ENCODE results near the gene PSME3IP1. TPM values are rescaled to one million over a fixed set of nuclear protein-coding genes. Genes with fewer than 3 reads are reported as not detected.
"Not testable (repeated sequence)": the region's sequence is repeated elsewhere in the genome, so short reads cannot be mapped to it uniquely, and the experiment has no call there.

The PSME3IP1 gene
- total RNA-seq, 1 donor from 2014 or later = 116 TPM

- no peak overlapping the region for H3K27ac Mint-ChIP-seq
- H3K4me3 Mint-ChIP-seq = no peak overlapping the region
- DNase-seq (ENCODE audit: low spot score) = no peak
- H3K9me3 Mint-ChIP-seq = peaks cover 32% of the 10 kb centered on the region
- no peaks in the 10 kb centered on the region for H3K4me1 Mint-ChIP-seq (ENCODE audit: low read depth)
- intact Hi-C loops (cut with micrococcal nuclease) = no loop called here
- H3K27me3 Mint-ChIP-seq (ENCODE audit: insufficient read depth) = no peaks in the 10 kb centered on the region
- H3K36me3 Mint-ChIP-seq (ENCODE audit: low read depth) = peaks cover 66% of the 10 kb centered on the region
These were observed 27.6 kb upstream of the PSME3IP1 start for GRCh38 chr16:57213462-57213861.

DNA sequence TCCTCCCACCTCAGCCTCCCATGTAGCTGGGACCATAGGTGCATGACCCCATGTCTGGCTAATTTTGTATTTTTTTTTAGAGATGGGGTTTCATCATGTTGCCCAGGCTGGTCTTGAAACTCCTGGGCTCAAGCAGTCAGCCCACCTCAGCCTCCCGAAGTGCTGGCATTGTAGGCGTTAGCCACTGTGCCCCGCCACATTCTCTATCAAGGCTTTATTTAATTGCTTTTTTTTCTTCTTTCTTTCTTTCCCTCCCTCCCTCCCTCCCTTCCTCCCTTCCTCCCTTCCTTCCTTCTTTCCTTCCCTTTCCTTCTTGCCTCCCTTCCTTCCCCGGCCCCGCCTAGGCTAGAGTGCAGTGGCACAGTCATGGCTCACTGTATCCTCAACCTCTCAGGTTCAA lies 23.9 kb upstream of the PSME3IP1 start:
- H3K4me1 Mint-ChIP-seq (ENCODE audit: low read depth) = no peaks in the 10 kb centered on the region
- H3K4me3 Mint-ChIP-seq = no peak overlapping the region
- H3K36me3 Mint-ChIP-seq (ENCODE audit: low read depth) = peaks cover 47% of the 10 kb centered on the region
- H3K27me3 Mint-ChIP-seq (ENCODE audit: insufficient read depth) = no peaks in the 10 kb centered on the region
- peaks cover 6% of the 10 kb centered on the region for H3K9me3 Mint-ChIP-seq
- no peak for DNase-seq (ENCODE audit: low spot score)
- intact Hi-C loops (cut with micrococcal nuclease) = no loop called here
- H3K27ac Mint-ChIP-seq = no peak overlapping the region

DNA sequence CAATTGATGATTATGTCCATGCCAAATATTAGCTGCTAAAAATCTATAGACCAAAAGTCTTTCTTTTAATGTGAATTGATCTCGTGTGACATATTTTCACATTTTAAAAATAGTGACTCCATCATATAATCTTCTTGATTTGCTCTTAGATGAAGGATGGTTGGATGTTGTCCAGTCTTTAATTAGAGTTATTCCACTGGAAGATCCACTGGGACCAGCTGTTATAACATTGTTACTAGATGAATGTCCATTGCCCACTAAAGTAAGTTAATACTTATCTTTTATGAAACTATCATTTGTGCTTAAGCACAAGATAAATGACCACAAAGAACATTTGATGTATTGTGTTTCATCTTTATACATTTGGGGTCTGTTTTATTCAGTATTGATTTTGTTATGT lies 23.1 kb upstream of the PSME3IP1 start:
- intact Hi-C loops (cut with micrococcal nuclease) = no loop called here
- no peaks in the 10 kb centered on the region for H3K27me3 Mint-ChIP-seq (ENCODE audit: insufficient read depth)
- H3K4me3 Mint-ChIP-seq = no peak overlapping the region
- H3K36me3 Mint-ChIP-seq (ENCODE audit: low read depth) = peaks cover 42% of the 10 kb centered on the region
- no peak overlapping the region for H3K27ac Mint-ChIP-seq
- H3K4me1 Mint-ChIP-seq (ENCODE audit: low read depth) = no peaks in the 10 kb centered on the region
- H3K9me3 Mint-ChIP-seq = no peaks in the 10 kb centered on the region
- no peak for DNase-seq (ENCODE audit: low spot score)

DNA sequence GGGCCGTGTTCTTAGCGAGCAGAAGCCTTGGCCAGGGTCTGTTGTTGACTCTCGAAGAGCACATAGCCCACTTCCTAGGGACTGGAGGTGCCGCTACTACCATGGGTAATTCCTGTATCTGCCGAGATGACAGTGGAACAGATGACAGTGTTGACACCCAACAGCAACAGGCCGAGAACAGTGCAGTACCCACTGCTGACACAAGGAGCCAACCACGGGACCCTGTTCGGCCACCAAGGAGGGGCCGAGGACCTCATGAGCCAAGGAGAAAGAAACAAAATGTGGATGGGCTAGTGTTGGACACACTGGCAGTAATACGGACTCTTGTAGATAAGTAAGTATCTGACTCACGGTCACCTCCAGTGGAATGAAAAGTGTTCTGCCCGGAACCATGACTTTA lies 18.8 kb upstream of the PSME3IP1 start:
- H3K4me3 Mint-ChIP-seq = no peak overlapping the region
- peaks cover 31% of the 10 kb centered on the region for H3K36me3 Mint-ChIP-seq (ENCODE audit: low read depth)
- no peaks in the 10 kb centered on the region for H3K9me3 Mint-ChIP-seq
- H3K4me1 Mint-ChIP-seq (ENCODE audit: low read depth) = peaks cover 4% of the 10 kb centered on the region
- DNase-seq (ENCODE audit: low spot score) = no peak
- H3K27me3 Mint-ChIP-seq (ENCODE audit: insufficient read depth) = no peaks in the 10 kb centered on the region
- H3K27ac Mint-ChIP-seq = no peak overlapping the region
- intact Hi-C loops (cut with micrococcal nuclease) = no loop called here

GRCh38 chr16:57203451-57203850 lies 17.6 kb upstream of the PSME3IP1 start:
- peaks cover 26% of the 10 kb centered on the region for H3K36me3 Mint-ChIP-seq (ENCODE audit: low read depth)
- H3K4me3 Mint-ChIP-seq = no peak overlapping the region
- no peak overlapping the region for H3K27ac Mint-ChIP-seq
- intact Hi-C loops (cut with micrococcal nuclease) = no loop called here
- H3K9me3 Mint-ChIP-seq = no peaks in the 10 kb centered on the region
- no peak for DNase-seq (ENCODE audit: low spot score)
- H3K4me1 Mint-ChIP-seq (ENCODE audit: low read depth) = peaks cover 4% of the 10 kb centered on the region
- no peaks in the 10 kb centered on the region for H3K27me3 Mint-ChIP-seq (ENCODE audit: insufficient read depth)

GRCh38 chr16:57202095-57202886 lies 16.5 kb upstream of the PSME3IP1 start:
- Mint-ChIP-seq H3K9me3 (no peaks in the 10 kb centered on the region), H3K36me3 (ENCODE audit: low read depth) (peaks cover 22% of the 10 kb centered on the region), H3K27ac (no peak overlapping the region), H3K27me3 (ENCODE audit: insufficient read depth) (no peaks in the 10 kb centered on the region), H3K4me3 (no peak overlapping the region), H3K4me1 (ENCODE audit: low read depth) (peaks cover 4% of the 10 kb centered on the region)
- intact Hi-C loops (cut with micrococcal nuclease) = no loop called here
- DNase-seq (ENCODE audit: low spot score) = no peak

DNA sequence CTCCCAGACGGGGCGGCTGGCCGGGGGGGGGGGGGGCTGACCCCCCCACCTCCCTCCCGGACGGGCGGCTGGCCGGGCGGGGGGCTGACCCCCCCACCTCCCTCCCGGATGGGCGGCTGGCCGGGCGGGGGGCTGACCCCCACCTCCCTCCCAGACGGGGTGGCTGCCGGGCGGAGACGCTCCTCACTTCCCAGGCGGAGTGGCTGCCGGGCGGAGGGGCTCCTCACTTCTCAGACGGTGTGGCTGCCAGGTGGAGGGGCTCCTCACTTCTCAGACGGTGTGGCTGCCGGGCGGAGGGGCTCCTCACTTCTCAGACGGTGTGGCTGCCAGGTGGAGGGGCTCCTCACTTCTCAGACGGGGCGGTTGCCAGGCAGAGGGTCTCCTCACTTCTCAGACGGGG lies 15.1 kb upstream of the PSME3IP1 start:
- H3K4me3 Mint-ChIP-seq; H3K27me3 Mint-ChIP-seq (ENCODE audit: insufficient read depth); H3K27ac Mint-ChIP-seq; H3K4me1 Mint-ChIP-seq (ENCODE audit: low read depth); H3K9me3 Mint-ChIP-seq; DNase-seq (ENCODE audit: low spot score); intact Hi-C loops (cut with micrococcal nuclease): not testable (repeated sequence)
- peaks cover 22% of the 10 kb centered on the region for H3K36me3 Mint-ChIP-seq (ENCODE audit: low read depth)

DNA sequence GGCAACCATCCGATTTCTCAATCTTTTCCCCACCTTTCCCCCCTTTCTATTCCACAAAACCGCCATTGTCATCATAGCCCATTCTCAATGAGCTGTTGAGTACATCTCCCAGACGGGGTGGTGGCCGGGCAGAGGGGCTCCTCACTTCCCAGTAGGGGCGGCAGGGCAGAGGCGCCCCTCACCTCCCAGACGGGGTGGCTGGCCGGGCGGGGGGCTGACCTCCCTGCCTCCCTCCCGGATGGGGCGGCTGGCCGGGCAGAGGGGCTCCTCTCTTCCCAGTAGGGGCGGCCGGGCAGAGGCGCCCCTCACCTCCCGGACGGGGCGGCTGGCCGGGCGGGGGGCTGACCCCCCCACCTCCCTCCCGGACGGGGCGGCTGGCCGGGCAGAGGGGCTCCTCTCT lies 14.5 kb upstream of the PSME3IP1 start:
- H3K27me3 Mint-ChIP-seq (ENCODE audit: insufficient read depth); H3K9me3 Mint-ChIP-seq; DNase-seq (ENCODE audit: low spot score); intact Hi-C loops (cut with micrococcal nuclease); H3K4me1 Mint-ChIP-seq (ENCODE audit: low read depth); H3K4me3 Mint-ChIP-seq; H3K27ac Mint-ChIP-seq: not testable (repeated sequence)
- H3K36me3 Mint-ChIP-seq (ENCODE audit: low read depth) = peaks cover 18% of the 10 kb centered on the region

DNA sequence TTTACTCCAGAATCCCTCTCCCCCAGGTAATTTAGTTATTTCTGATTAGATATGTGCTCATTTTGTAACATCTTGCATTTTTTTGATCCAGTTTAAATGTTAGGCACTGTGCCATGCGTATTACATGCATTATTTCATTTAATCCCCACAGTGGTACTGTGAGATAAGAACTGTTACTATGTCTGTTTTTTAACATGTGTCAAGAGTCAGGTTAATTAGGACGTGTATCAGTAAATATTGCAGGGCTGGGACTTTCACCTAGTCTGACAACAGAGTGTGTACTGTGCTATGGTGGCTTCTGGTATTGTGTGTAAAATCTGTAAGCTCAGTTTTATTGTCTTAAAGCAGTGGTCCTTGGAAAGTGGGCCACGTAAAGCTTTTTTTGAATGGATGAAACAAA lies 10.9 kb upstream of the PSME3IP1 start:
- peaks cover 9% of the 10 kb centered on the region for H3K36me3 Mint-ChIP-seq (ENCODE audit: low read depth)

GRCh38 chr16:57196286-57196685 lies 10.4 kb upstream of the PSME3IP1 start:
- Mint-ChIP-seq H3K4me1 (ENCODE audit: low read depth) (peaks cover 19% of the 10 kb centered on the region), H3K27me3 (ENCODE audit: insufficient read depth) (no peaks in the 10 kb centered on the region), H3K27ac (no peak overlapping the region), H3K9me3 (no peaks in the 10 kb centered on the region), H3K4me3 (no peak overlapping the region), H3K36me3 (ENCODE audit: low read depth) (peaks cover 9% of the 10 kb centered on the region)
- intact Hi-C loops (cut with micrococcal nuclease) = no loop called here
- DNase-seq (ENCODE audit: low spot score) = no peak

More for the DNA sequence above, 10.9 kb upstream of the PSME3IP1 start:
- H3K9me3 Mint-ChIP-seq = no peaks in the 10 kb centered on the region
- DNase-seq (ENCODE audit: low spot score) = no peak
- intact Hi-C loops (cut with micrococcal nuclease) = no loop called here
- H3K4me1 Mint-ChIP-seq (ENCODE audit: low read depth) = peaks cover 19% of the 10 kb centered on the region
- no peak overlapping the region for H3K27ac Mint-ChIP-seq
- H3K27me3 Mint-ChIP-seq (ENCODE audit: insufficient read depth) = no peaks in the 10 kb centered on the region
- no peak overlapping the region for H3K4me3 Mint-ChIP-seq

GRCh38 chr16:57194512-57194911 lies 8.7 kb upstream of the PSME3IP1 start:
- no peak overlapping the region for H3K4me3 Mint-ChIP-seq
- peaks cover 24% of the 10 kb centered on the region for H3K4me1 Mint-ChIP-seq (ENCODE audit: low read depth)
- no peaks in the 10 kb centered on the region for H3K9me3 Mint-ChIP-seq

DNA sequence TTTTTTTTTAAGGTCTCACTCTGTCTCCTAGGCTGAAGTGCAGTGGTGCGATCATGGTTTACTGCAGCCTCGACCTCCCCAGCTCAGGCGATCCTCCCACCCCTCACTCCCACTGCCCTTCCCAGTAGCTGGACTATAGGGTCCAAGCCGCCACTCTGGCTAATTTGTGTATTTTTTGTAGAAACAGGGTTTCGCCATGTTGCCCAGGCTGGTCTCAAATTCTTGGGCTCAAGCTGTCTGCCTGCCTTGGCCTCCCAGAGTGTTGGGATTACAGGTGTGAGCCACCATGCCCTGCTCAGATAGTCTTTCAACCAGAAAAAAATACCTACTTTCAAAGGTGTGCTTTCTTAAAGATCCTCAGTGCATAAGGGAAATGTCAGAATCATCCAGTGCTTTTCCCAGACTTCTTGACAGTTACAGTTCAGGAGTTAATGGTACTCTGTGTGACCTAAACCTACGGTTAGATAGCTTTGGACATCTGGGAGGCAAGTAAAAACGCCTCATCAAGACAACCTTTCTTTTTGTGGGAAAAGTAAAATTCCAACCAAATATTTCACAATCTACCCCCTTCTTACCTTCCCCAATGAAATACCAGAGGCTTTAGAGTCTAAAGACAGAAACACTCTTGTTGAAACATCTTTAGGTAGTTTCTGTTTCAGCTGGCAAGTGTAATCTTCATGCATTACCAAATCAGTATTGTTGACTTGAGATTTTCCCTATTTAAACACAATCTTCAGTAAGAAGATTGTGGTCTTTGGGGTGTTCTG lies 7.1 kb upstream of the PSME3IP1 start:
- Mint-ChIP-seq H3K4me3 (no peak overlapping the region), H3K4me1 (ENCODE audit: low read depth) (peaks cover 32% of the 10 kb centered on the region), H3K9me3 (no peaks in the 10 kb centered on the region), H3K27ac (no peak overlapping the region), H3K27me3 (ENCODE audit: insufficient read depth) (no peaks in the 10 kb centered on the region), H3K36me3 (ENCODE audit: low read depth) (peaks cover 10% of the 10 kb centered on the region)
- intact Hi-C loops (cut with micrococcal nuclease) = no loop called here
- no peak for DNase-seq (ENCODE audit: low spot score)

More at GRCh38 chr16:57194512-57194911, 8.7 kb upstream of the PSME3IP1 start:
- Mint-ChIP-seq H3K36me3 (ENCODE audit: low read depth) (peaks cover 12% of the 10 kb centered on the region), H3K27ac (no peak overlapping the region), H3K27me3 (ENCODE audit: insufficient read depth) (no peaks in the 10 kb centered on the region)
- no peak for DNase-seq (ENCODE audit: low spot score)
- intact Hi-C loops (cut with micrococcal nuclease) = no loop called here

GRCh38 chr16:57192146-57192545 lies 6.3 kb upstream of the PSME3IP1 start:
- Mint-ChIP-seq H3K4me1 (ENCODE audit: low read depth) (peaks cover 40% of the 10 kb centered on the region), H3K4me3 (no peak overlapping the region), H3K27me3 (ENCODE audit: insufficient read depth) (no peaks in the 10 kb centered on the region), H3K27ac (no peak overlapping the region), H3K36me3 (ENCODE audit: low read depth) (peaks cover 10% of the 10 kb centered on the region), H3K9me3 (no peaks in the 10 kb centered on the region)
- intact Hi-C loops (cut with micrococcal nuclease) = no loop called here
- DNase-seq (ENCODE audit: low spot score) = no peak

Measured in activated T-helper 1 cell treated with anti-CD3 and anti-CD28 coated beads, Interleukin-12 subunit alpha, Interleukin-12 subunit beta, Interleukin-2, Interleukin-4 antibody, amounts not matched to agents 30 ng/mL and 10 ng/mL and 1 ng/mL, durations not matched to agents 14 hours and 24 hours and 36 hours (primary cell).